AG10803 (cell line): ENCODE results near the gene MAPKAP1.

Experiments used
- DNase-seq: peaks from one replicate; pipeline ENCODE4 v3.0.0; 2010; ENCODE audit warnings: low read depth
- H3K4me3 ChIP-seq: 2 replicates; pipeline ENCODE4 v1.5.1; 2011; ENCODE audit warnings: mild to moderate bottlenecking, low read length, control low read depth
- TF ChIP-seq, protein P1 (sequence below): conservative IDR thresholded peaks from 2 replicates; pipeline ENCODE4 v1.5.1; 2011; ENCODE audit warnings: mild to moderate bottlenecking, low read length, control low read depth, inconsistent platforms

MAPKAP1 gene

DNA sequence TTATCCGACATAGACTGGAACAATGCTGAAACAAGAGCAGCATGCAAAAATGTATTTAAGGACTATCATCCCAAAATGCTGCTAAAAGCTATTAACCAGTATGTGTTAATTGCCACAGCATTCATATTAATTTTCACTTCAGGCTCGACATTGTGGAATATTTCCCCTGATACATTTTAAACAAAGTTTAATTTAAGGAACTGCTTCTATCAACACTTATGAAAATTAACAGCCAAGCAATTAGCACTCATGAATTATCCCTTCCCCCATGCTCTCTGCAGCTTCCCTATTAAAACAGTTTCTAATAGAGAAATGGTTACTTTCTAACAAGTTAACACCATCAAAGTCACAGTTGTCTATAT lies 54.8 kb downstream of the MAPKAP1 start:
- TF ChIP-seq, protein P1, sequence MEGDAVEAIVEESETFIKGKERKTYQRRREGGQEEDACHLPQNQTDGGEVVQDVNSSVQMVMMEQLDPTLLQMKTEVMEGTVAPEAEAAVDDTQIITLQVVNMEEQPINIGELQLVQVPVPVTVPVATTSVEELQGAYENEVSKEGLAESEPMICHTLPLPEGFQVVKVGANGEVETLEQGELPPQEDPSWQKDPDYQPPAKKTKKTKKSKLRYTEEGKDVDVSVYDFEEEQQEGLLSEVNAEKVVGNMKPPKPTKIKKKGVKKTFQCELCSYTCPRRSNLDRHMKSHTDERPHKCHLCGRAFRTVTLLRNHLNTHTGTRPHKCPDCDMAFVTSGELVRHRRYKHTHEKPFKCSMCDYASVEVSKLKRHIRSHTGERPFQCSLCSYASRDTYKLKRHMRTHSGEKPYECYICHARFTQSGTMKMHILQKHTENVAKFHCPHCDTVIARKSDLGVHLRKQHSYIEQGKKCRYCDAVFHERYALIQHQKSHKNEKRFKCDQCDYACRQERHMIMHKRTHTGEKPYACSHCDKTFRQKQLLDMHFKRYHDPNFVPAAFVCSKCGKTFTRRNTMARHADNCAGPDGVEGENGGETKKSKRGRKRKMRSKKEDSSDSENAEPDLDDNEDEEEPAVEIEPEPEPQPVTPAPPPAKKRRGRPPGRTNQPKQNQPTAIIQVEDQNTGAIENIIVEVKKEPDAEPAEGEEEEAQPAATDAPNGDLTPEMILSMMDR, result no peak
- no peak overlapping the region for H3K4me3 ChIP-seq

DNA sequence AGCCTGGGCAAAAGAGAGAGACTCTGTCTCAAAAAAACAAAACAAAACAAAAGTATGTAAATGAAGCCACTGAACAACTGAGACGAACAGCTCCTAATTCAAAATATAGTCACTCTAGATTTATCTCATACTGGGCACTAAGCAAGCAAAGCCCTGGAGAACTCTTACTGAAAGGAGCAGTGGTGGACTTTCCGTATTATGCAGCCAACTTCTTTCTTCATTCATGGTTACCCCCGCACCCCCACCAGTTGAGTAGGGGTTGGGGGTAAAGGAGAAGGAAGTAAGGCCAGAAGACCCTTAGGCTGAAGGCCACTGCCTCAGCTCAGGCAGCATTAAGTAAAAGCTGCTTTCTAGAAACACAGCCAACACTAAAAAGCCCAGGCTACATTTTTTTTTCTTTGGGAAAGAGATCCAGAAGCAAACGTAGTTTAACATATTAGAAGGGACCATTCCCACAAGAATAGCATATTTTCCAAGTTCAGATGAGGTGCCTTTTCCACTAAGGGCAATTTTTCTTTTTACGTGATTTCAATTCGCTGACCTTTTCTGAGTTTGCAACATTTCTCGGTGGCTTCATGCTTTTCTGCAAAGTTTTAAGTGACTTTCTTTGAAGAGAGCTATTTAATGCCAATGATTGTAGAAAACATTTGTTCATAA lies 55.3 kb downstream of the MAPKAP1 start:
- no peak for DNase-seq
- no peak overlapping the region for H3K4me3 ChIP-seq
- TF ChIP-seq, protein P1, result no peak

More for the DNA sequence above, 54.8 kb downstream of the MAPKAP1 start:
- no peak for DNase-seq

DNA sequence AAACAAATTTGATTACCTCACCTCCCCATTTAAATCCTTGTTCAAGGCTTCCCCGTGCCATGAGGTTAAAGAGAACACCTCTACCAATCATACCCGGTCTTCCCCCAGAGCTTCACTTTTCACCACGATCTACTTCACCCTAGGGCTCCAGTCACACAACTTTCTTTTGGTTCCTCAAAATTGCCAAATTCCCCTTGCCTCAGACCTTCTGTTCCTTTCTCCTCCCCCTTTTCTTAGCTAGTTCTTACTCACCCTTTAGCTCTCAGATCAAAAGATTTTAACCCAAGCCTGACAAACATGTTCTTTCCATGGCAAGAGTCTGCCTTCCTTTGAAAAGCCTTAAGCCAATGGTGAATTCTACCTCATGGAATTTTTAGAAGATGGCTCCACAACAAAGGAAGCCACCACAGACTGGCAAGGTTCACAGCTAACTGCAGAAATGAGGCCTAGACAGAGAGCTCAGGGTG lies 56.7 kb downstream of the MAPKAP1 start:
- TF ChIP-seq, protein P1, result no peak
- peak; percentile 72 for DNase-seq
- H3K4me3 ChIP-seq, result peak overlapping the region; percentile 29

DNA sequence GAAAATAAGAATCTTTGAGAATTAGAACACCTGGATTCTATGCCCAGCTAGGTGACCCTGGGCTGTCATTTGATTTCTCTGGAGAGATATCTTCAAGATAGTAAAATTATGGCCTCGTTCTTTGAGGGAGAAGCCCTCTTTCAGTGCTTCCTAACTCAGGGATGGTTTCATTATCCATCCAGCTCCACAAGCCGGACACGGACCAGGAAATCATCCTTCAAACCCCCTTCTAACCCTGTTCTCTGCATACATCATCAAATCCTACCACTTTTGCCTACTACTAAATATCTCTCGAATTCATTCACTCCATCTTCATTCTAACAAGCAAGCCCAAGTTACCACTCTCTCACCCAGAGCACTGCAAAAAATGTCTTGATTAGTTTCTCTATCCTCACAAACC lies 57.2 kb downstream of the MAPKAP1 start:
- TF ChIP-seq, protein P1, result no peak
- DNase-seq, result no peak
- peak overlapping the region; percentile 29 for H3K4me3 ChIP-seq

DNA sequence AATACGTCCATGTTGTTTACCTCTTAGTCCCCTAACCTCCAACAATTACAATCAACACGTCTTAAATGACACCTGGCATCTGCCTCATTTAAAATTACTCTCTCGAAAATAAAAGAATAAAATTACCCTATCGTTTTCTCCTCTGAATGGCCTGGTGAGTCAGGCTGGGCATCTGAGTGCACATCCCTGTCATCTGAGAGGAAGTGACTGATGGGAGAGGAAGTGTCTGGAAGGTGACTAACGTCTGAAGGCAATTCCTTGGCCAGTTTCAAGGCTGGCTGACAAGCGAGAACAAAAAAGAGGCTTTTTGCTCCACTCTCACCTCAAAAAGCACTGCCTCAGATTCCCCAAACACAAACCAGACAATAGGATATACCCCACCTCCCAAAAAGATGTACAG lies 57.7 kb downstream of the MAPKAP1 start:
- TF ChIP-seq, protein P1, result no peak
- no peak overlapping the region; the same call in 1 of the 2 replicates for H3K4me3 ChIP-seq
- DNase-seq, result peak; percentile 83

DNA sequence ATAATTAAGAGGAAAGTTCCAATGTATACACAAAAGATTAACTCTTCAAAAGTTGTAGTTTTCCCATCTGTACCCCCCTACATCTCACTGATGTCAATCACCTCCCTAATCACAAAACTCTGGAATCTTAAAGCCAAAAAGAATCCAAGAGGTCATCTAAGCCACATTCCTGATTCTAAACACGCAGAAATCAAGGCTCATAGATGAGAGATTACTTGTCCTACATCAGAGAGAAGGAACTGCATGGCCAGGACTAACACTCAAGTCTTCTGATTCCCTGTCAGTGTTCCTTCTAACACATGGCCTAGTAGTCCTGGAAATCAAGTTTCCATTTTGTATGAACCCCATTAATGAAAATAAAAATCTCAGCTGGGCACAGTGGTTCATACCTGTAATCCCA lies 58.7 kb downstream of the MAPKAP1 start:
- TF ChIP-seq, protein P1, result no peak
- no peak overlapping the region for H3K4me3 ChIP-seq
- no peak for DNase-seq

DNA sequence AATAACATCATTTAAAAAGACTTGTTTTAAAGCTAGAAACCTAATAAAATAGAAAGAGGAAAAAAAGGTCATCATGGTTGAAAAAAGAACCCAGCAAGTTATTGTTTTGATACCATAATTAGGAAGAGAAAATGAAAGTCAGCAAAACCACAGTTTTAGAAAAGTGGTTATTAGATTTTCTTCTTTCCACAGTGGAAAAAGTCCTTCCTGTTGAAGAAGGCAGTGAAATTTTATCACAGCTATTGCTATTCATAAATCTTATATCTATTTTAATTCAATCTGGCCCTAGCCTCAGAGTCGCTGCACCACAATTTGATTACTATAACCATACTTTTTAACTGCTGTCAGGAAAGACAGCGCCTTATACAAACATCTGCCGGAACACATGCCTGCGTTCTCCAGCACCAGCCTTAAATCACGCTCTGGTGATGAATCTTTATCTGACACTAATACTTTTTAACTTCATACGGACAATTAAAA lies 60.3 kb downstream of the MAPKAP1 start:
- no peak for DNase-seq
- H3K4me3 ChIP-seq, result peak overlapping the region; percentile 9
- TF ChIP-seq, protein P1, result no peak
